GM18873 (cell line): Measurements from ENCODE around the gene TUBA4B.
A peak's percentile ranks its signal among the peaks of the same experiment; 100 is the strongest.

Experiments used
- ATAC-seq: cut with Tn5 transposase; IDR thresholded peaks from one replicate; pipeline ENCODE4 v1.9.1; 2021; ENCODE audit warnings: mild to moderate bottlenecking, moderate library complexity, moderate number of reproducible peaks; ENCODE audit not compliant: unreplicated experiment, low FRiP score

The TUBA4B gene

GRCh38 chr2:219289195-219289536 is 36.1 kb downstream of the TUBA4B start:
- ATAC-seq: no peak

GRCh38 chr2:219289537-219290361 is 36.7 kb downstream of the TUBA4B start:
- ATAC-seq: no peak

- ATAC-seq: no peak
Observed at GRCh38 chr2:219290381-219291171, 37.5 kb downstream of the TUBA4B start.

- ATAC-seq: no peak
Observed at GRCh38 chr2:219291394-219291793, 38.4 kb downstream of the TUBA4B start.

GRCh38 chr2:219291910-219292490 is 39.0 kb downstream of the TUBA4B start:
- ATAC-seq: no peak

- no peak for ATAC-seq
Observed at GRCh38 chr2:219292616-219293015, 39.6 kb downstream of the TUBA4B start.

- no peak for ATAC-seq
Observed at GRCh38 chr2:219293736-219294231, 40.7 kb downstream of the TUBA4B start.

- ATAC-seq: peak; percentile 82
Observed at GRCh38 chr2:219294356-219295351, 41.6 kb downstream of the TUBA4B start.

GRCh38 chr2:219296142-219296541 is 43.1 kb downstream of the TUBA4B start:
- no peak for ATAC-seq

- ATAC-seq: no peak
Observed at GRCh38 chr2:219296631-219297391, 43.8 kb downstream of the TUBA4B start.

GRCh38 chr2:219297766-219298456 is 44.9 kb downstream of the TUBA4B start:
- no peak for ATAC-seq

GRCh38 chr2:219298759-219299371 is 45.8 kb downstream of the TUBA4B start:
- ATAC-seq: no peak

- no peak for ATAC-seq
Observed at GRCh38 chr2:219299372-219299760, 46.3 kb downstream of the TUBA4B start.

GRCh38 chr2:219300022-219300421 is 47.0 kb downstream of the TUBA4B start:
- no peak for ATAC-seq

GRCh38 chr2:219302412-219302968 is 49.4 kb downstream of the TUBA4B start:
- no peak for ATAC-seq

- no peak for ATAC-seq
Observed at GRCh38 chr2:219304223-219304622, 51.2 kb downstream of the TUBA4B start.

- ATAC-seq: no peak
Observed at GRCh38 chr2:219306047-219306446, 53.0 kb downstream of the TUBA4B start.
